ENCODE results near the gene SCTR.
A peak's percentile ranks its signal among the peaks of the same experiment; 100 is the strongest.

SCTR gene

GRCh38 chr2:119522671-119523070 is 1.6 kb downstream of the SCTR start:
- no peak overlapping the region for H3K9ac ChIP-seq (ENCODE audit: low read length)
- TF ChIP-seq EZH2 (optimal IDR thresholded peaks at IDR 0.05; ENCODE audit: low read depth, low read length): no peak
- TF ChIP-seq CTCF (IDR thresholded peaks at IDR 0.05; ENCODE audit: low read length): no peak
- no peak for TF ChIP-seq EZH2phosphoT487 (IDR thresholded peaks at IDR 0.05; ENCODE audit: low read length)
- no peaks in the 10 kb centered on the region for H3K27me3 ChIP-seq (replicated peaks; ENCODE audit: insufficient read depth, low read length)
- H4K20me1 ChIP-seq (ENCODE audit: insufficient read depth, low read length): no peaks in the 10 kb centered on the region
- H3K27ac ChIP-seq (ENCODE audit: low read length): no peak overlapping the region
- H3K36me3 ChIP-seq (replicated peaks; ENCODE audit: insufficient read depth, low read length): no peaks in the 10 kb centered on the region
- no peaks in the 10 kb centered on the region for H3K9me2 ChIP-seq (replicated peaks; ENCODE audit: insufficient read depth, low read length)
- DNase-seq: no peak
- H2AFZ ChIP-seq (ENCODE audit: low read length): no peak overlapping the region
- no peaks in the 10 kb centered on the region for H3F3A ChIP-seq (ENCODE audit: insufficient read depth, low read length)
- no peaks in the 10 kb centered on the region for H3K9me3 ChIP-seq (replicated peaks; ENCODE audit: insufficient read depth, low read length)
- no peaks in the 10 kb centered on the region for H3K79me2 ChIP-seq (ENCODE audit: low read length)
- H3K4me3 ChIP-seq (ENCODE audit: low read length): no peak overlapping the region
- no peaks in the 10 kb centered on the region for H3K4me1 ChIP-seq (ENCODE audit: low read length)
- H3K4me2 ChIP-seq (ENCODE audit: low read depth, low read length): no peak overlapping the region

GRCh38 chr2:119521433-119522050 is 2.7 kb downstream of the SCTR start:
- H3K79me2 ChIP-seq (ENCODE audit: low read length): no peaks in the 10 kb centered on the region
- no peak overlapping the region for H3K9ac ChIP-seq (ENCODE audit: low read length)
- no peak overlapping the region for H3K4me2 ChIP-seq (ENCODE audit: low read depth, low read length)
- no peaks in the 10 kb centered on the region for H3F3A ChIP-seq (ENCODE audit: insufficient read depth, low read length)
- H3K9me2 ChIP-seq (replicated peaks; ENCODE audit: insufficient read depth, low read length): no peaks in the 10 kb centered on the region
- H3K27me3 ChIP-seq (replicated peaks; ENCODE audit: insufficient read depth, low read length): no peaks in the 10 kb centered on the region
- TF ChIP-seq EZH2phosphoT487 (IDR thresholded peaks at IDR 0.05; ENCODE audit: low read length) (no peak), EZH2 (optimal IDR thresholded peaks at IDR 0.05; ENCODE audit: low read depth, low read length) (no peak), CTCF (IDR thresholded peaks at IDR 0.05; ENCODE audit: low read length) (no peak)
- H3K36me3 ChIP-seq (replicated peaks; ENCODE audit: insufficient read depth, low read length): no peaks in the 10 kb centered on the region
- H3K4me1 ChIP-seq (ENCODE audit: low read length): no peaks in the 10 kb centered on the region
- no peak overlapping the region for H2AFZ ChIP-seq (ENCODE audit: low read length)
- DNase-seq: no peak
- H3K9me3 ChIP-seq (replicated peaks; ENCODE audit: insufficient read depth, low read length): no peaks in the 10 kb centered on the region
- no peak overlapping the region for H3K27ac ChIP-seq (ENCODE audit: low read length)
- H4K20me1 ChIP-seq (ENCODE audit: insufficient read depth, low read length): no peaks in the 10 kb centered on the region
- H3K4me3 ChIP-seq (ENCODE audit: low read length): no peak overlapping the region

- no peak overlapping the region for H3K9ac ChIP-seq (ENCODE audit: low read length)
- H3K36me3 ChIP-seq (replicated peaks; ENCODE audit: insufficient read depth, low read length): no peaks in the 10 kb centered on the region
- peak; percentile 15 for DNase-seq
- H3K9me3 ChIP-seq (replicated peaks; ENCODE audit: insufficient read depth, low read length): no peaks in the 10 kb centered on the region
- TF ChIP-seq EZH2phosphoT487 (IDR thresholded peaks at IDR 0.05; ENCODE audit: low read length) (no peak), CTCF (IDR thresholded peaks at IDR 0.05; ENCODE audit: low read length) (no peak), EZH2 (optimal IDR thresholded peaks at IDR 0.05; ENCODE audit: low read depth, low read length) (no peak)
- H3K4me2 ChIP-seq (ENCODE audit: low read depth, low read length): no peak overlapping the region
- H4K20me1 ChIP-seq (ENCODE audit: insufficient read depth, low read length): no peaks in the 10 kb centered on the region
- no peaks in the 10 kb centered on the region for H3K27me3 ChIP-seq (replicated peaks; ENCODE audit: insufficient read depth, low read length)
- no peak overlapping the region for H3K27ac ChIP-seq (ENCODE audit: low read length)
- no peaks in the 10 kb centered on the region for H3K79me2 ChIP-seq (ENCODE audit: low read length)
- no peaks in the 10 kb centered on the region for H3K9me2 ChIP-seq (replicated peaks; ENCODE audit: insufficient read depth, low read length)
- H3K4me1 ChIP-seq (ENCODE audit: low read length): no peaks in the 10 kb centered on the region
- no peaks in the 10 kb centered on the region for H3F3A ChIP-seq (ENCODE audit: insufficient read depth, low read length)
- no peak overlapping the region for H2AFZ ChIP-seq (ENCODE audit: low read length)
- H3K4me3 ChIP-seq (ENCODE audit: low read length): no peak overlapping the region
These were observed 3.4 kb downstream of the SCTR start for GRCh38 chr2:119520696-119521432.
